ENCODE results near the gene KNDC1. TPM values are rescaled to one million over a fixed set of nuclear protein-coding genes. Genes with fewer than 3 reads are reported as not detected.

Gene KNDC1
- total and polyA plus RNA-seq, 2 experiments from 2014 or later, result 1.8 to 16.0 TPM

DNA sequence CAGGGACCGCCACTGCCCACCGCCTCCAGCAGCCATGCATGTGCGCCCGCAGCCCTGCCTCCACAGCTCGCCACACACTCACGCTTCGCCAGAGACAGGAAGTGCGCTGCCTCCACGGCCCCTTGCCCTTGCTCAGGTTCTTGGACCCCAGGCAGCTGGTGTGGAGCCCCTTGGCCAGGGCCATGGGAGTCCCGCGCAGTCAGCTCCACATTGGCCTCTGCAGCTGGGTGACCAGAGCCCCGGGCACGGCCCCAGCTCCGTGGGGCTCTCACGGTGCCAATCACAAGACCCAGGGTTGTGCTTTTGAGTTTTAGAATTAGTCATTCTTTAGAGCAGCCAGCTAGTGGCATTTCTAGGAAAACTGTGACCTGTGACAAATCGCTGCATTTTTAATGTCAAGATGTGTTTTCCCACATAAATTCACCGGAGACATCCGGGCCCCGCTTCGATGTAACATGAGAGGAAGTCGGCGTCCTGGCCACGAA lies 65.7 kb downstream of the KNDC1 start:
- TF ChIP-seq, protein P1, sequence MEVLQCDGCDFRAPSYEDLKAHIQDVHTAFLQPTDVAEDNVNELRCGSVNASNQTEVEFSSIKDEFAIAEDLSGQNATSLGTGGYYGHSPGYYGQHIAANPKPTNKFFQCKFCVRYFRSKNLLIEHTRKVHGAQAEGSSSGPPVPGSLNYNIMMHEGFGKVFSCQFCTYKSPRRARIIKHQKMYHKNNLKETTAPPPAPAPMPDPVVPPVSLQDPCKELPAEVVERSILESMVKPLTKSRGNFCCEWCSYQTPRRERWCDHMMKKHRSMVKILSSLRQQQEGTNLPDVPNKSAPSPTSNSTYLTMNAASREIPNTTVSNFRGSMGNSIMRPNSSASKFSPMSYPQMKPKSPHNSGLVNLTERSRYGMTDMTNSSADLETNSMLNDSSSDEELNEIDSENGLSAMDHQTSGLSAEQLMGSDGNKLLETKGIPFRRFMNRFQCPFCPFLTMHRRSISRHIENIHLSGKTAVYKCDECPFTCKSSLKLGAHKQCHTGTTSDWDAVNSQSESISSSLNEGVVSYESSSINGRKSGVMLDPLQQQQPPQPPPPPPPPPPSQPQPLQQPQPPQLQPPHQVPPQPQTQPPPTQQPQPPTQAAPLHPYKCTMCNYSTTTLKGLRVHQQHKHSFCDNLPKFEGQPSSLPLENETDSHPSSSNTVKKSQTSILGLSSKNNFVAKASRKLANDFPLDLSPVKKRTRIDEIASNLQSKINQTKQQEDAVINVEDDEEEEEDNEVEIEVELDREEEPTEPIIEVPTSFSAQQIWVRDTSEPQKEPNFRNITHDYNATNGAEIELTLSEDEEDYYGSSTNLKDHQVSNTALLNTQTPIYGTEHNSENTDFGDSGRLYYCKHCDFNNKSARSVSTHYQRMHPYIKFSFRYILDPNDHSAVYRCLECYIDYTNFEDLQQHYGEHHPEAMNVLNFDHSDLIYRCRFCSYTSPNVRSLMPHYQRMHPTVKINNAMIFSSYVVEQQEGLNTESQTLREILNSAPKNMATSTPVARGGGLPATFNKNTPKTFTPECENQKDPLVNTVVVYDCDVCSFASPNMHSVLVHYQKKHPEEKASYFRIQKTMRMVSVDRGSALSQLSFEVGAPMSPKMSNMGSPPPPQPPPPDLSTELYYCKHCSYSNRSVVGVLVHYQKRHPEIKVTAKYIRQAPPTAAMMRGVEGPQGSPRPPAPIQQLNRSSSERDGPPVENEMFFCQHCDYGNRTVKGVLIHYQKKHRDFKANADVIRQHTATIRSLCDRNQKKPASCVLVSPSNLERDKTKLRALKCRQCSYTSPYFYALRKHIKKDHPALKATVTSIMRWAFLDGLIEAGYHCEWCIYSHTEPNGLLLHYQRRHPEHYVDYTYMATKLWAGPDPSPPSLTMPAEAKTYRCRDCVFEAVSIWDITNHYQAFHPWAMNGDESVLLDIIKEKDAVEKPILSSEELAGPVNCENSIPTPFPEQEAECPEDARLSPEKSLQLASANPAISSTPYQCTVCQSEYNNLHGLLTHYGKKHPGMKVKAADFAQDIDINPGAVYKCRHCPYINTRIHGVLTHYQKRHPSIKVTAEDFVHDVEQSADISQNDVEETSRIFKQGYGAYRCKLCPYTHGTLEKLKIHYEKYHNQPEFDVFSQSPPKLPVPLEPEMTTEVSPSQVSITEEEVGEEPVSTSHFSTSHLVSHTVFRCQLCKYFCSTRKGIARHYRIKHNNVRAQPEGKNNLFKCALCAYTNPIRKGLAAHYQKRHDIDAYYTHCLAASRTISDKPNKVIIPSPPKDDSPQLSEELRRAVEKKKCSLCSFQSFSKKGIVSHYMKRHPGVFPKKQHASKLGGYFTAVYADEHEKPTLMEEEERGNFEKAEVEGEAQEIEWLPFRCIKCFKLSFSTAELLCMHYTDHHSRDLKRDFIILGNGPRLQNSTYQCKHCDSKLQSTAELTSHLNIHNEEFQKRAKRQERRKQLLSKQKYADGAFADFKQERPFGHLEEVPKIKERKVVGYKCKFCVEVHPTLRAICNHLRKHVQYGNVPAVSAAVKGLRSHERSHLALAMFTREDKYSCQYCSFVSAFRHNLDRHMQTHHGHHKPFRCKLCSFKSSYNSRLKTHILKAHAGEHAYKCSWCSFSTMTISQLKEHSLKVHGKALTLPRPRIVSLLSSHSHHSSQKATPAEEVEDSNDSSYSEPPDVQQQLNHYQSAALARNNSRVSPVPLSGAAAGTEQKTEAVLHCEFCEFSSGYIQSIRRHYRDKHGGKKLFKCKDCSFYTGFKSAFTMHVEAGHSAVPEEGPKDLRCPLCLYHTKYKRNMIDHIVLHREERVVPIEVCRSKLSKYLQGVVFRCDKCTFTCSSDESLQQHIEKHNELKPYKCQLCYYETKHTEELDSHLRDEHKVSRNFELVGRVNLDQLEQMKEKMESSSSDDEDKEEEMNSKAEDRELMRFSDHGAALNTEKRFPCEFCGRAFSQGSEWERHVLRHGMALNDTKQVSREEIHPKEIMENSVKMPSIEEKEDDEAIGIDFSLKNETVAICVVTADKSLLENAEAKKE (CRISPR knock-in tag; IDR thresholded peaks at IDR 0.05), result no peak
- no peak for TF ChIP-seq ZNF114 (CRISPR knock-in tag; IDR thresholded peaks at IDR 0.05)
- TF ChIP-seq ZNF331 (CRISPR knock-in tag; IDR thresholded peaks at IDR 0.05; ENCODE audit: low read depth), result no peak
- no peak for TF ChIP-seq JUNB (IDR thresholded peaks at IDR 0.05; ENCODE audit: unreplicated experiment)
- TF ChIP-seq STAT1 (IDR thresholded peaks at IDR 0.05; ENCODE audit: unreplicated experiment), result no peak
- no peak for TF ChIP-seq CREB1 (CRISPR knock-in tag; IDR thresholded peaks at IDR 0.05; ENCODE audit: low read depth)
- TF ChIP-seq POLR2AphosphoS5 (IDR thresholded peaks at IDR 0.05; ENCODE audit: low read depth), result no peak
- TF ChIP-seq REST (IDR thresholded peaks at IDR 0.05; ENCODE audit: unreplicated experiment), result no peak
- TF ChIP-seq EZH2 (IDR thresholded peaks at IDR 0.05; ENCODE audit: low read depth, unreplicated experiment), result no peak
- H3F3A ChIP-seq (replicated peaks; ENCODE audit: low read depth), result peaks cover 13% of the 10 kb centered on the region; the same call in 1 of the 2 replicates
- no peak overlapping the region for H3K4me3 ChIP-seq
- H3K4me2 ChIP-seq, result no peak overlapping the region
- Mint-ChIP-seq H3K36me3 (ENCODE audit: low read depth) (no peaks in the 10 kb centered on the region; the same call in 2 of the 3 replicates), H3K4me1 (peaks cover 14% of the 10 kb centered on the region), H3K27me3 (ENCODE audit: insufficient read depth, low read depth, poor library complexity) (peaks cover 37% of the 10 kb centered on the region), H3K9me3 (peaks cover 5% of the 10 kb centered on the region; the same call in 2 of the 3 replicates), H3K4me3 (no peak overlapping the region; the same call in 2 of the 3 replicates), H3K27ac (peak overlapping the region; percentile 16; the same call in 1 of the 2 replicates)
- H3K4me1 ChIP-seq (ENCODE audit: insufficient read depth), result peaks cover 5% of the 10 kb centered on the region; the same call in 1 of the 2 replicates
- H3K36me3 ChIP-seq (ENCODE audit: insufficient read depth), result no peaks in the 10 kb centered on the region
- peaks cover 19% of the 10 kb centered on the region for H3K27me3 ChIP-seq (ENCODE audit: insufficient read depth)
- no peaks in the 10 kb centered on the region for H4K20me1 ChIP-seq (replicated peaks; ENCODE audit: insufficient read depth)
- H3K27ac ChIP-seq (ENCODE audit: low read depth), result no peak overlapping the region
- no peaks in the 10 kb centered on the region for H3K9me2 ChIP-seq (ENCODE audit: insufficient read depth)
- no peak overlapping the region for H2AFZ ChIP-seq
- no peak for DNase-seq (ENCODE audit: low spot score)
- no peak for ATAC-seq
- H3K79me2 ChIP-seq (replicated peaks; ENCODE audit: insufficient read depth), result no peaks in the 10 kb centered on the region

Data from GM23338 (cell line).